Endothelial cell of umbilical vein (primary cell): ENCODE data around the gene NRARP. TPM values are rescaled to one million over a fixed set of nuclear protein-coding genes. Genes with fewer than 3 reads are reported as not detected.

Experiments
- BruUV-seq: library from RNA; stranded (reverse); fragments of 400-500 nt; replicated peaks from 2 replicates; lab custom pipeline; 2021; lab: Mats Ljungman, UMichigan
- CTCF ChIA-PET: fragments of 300-600, 350-600 bp; sonication (Branson Sonifier 250); formaldehyde crosslinking; loops from one replicate; lab custom pipeline; 2021; ENCODE audit warnings: antibody characterized with exemption, inconsistent platforms; lab: Charles Lee
- POLR2A ChIA-PET: fragments of 300-600, 350-600 bp; sonication (Branson Sonifier 250); formaldehyde crosslinking; loops from one replicate; lab custom pipeline; 2021; ENCODE audit warnings: antibody characterized with exemption, inconsistent platforms; lab: Charles Lee
- DNase-seq: peaks from one replicate; pipeline ENCODE4 v3.0.0-alpha.2; 2011; ENCODE audit warnings: low read depth, low spot score
- FAIRE-seq: peaks from 2 replicates; lab custom pipeline; 2011; peaks lifted over from hg19 to GRCh38; lab: Jason Lieb, UNC
- H2AFZ ChIP-seq: 2 replicates; pipeline ENCODE4 v1.6.0; 2012; ENCODE audit warnings: low read depth, low read length, control low read depth, inconsistent platforms
- H3K27ac ChIP-seq: 2 replicates; pipeline ENCODE4 v1.5.1; 2011; ENCODE audit warnings: low read depth, mild to moderate bottlenecking, control low read depth, low read length, moderate library complexity; ENCODE audit not compliant: insufficient read depth
- H3K27me3 ChIP-seq, 2 experiments: 2 replicates each; pipeline versions ENCODE4 v1.6.0 to v1.6.1; 2011; ENCODE audit warnings: low read length in 2 of 2, mixed read lengths in 1 of 2; ENCODE audit not compliant: control insufficient read depth in 2 of 2, insufficient read depth in 2 of 2
- H3K36me3 ChIP-seq, 2 experiments: 2 replicates in 1 of 2; 3 replicates in 1 of 2; pipeline ENCODE4 v1.5.1; 2011; ENCODE audit warnings: low read length in 2 of 2, mild to moderate bottlenecking in 1 of 2, moderate library complexity in 1 of 2; ENCODE audit not compliant: control insufficient read depth in 2 of 2, insufficient read depth in 2 of 2; ENCODE audit errors: extremely low read depth in 1 of 2
- H3K4me1 ChIP-seq: 3 replicates; pipeline ENCODE4 v1.5.1; 2011; ENCODE audit warnings: mild to moderate bottlenecking, low read length; ENCODE audit not compliant: control insufficient read depth, insufficient read depth; ENCODE audit errors: extremely low read depth
- H3K4me2 ChIP-seq: 2 replicates; pipeline ENCODE4 v1.6.1; 2011; ENCODE audit warnings: low read length, control low read depth, mixed read lengths; ENCODE audit not compliant: insufficient read depth
- H3K4me3 ChIP-seq, 3 experiments: fragments of 200-600 bp in 1 of 3; sonication (generic), shearing (Covaris generic) in 1 of 3; replicated peaks in 1 of 3; 2 replicates each; pipeline ENCODE4 v1.5.1; 2011 to 2016; ENCODE audit warnings: control low read depth in 3 of 3, low read length in 3 of 3, mild to moderate bottlenecking in 2 of 3, inconsistent platforms in 1 of 3, low read depth in 1 of 3, moderate library complexity in 1 of 3; ENCODE audit not compliant: insufficient read depth in 1 of 3
- H3K79me2 ChIP-seq: 2 replicates; pipeline ENCODE4 v1.6.0; 2012; ENCODE audit warnings: low read length, inconsistent platforms; ENCODE audit not compliant: control insufficient read depth, insufficient read depth
- H3K9ac ChIP-seq: replicated peaks from 2 replicates; pipeline ENCODE3; 2011; ENCODE audit warnings: low read length, control low read depth; ENCODE audit not compliant: insufficient read depth; ENCODE audit errors: extremely low read depth
- H3K9me1 ChIP-seq: replicated peaks from 3 replicates; pipeline ENCODE4 v1.6.0; 2011; ENCODE audit warnings: mild to moderate bottlenecking, low read length; ENCODE audit not compliant: control insufficient read depth, insufficient read depth; ENCODE audit errors: extremely low read depth
- H3K9me3 ChIP-seq: replicated peaks from 2 replicates; pipeline ENCODE4 v1.5.1; 2012; ENCODE audit warnings: low read length, inconsistent platforms; ENCODE audit not compliant: control insufficient read depth, insufficient read depth
- H4K20me1 ChIP-seq: replicated peaks from 2 replicates; pipeline ENCODE3; 2011; ENCODE audit warnings: mild to moderate bottlenecking, low read length; ENCODE audit not compliant: control insufficient read depth, insufficient read depth; ENCODE audit errors: extremely low read depth
- CTCF ChIP-seq, 2 donors: IDR thresholded peaks; 1 replicate in 1 of 2; 2 replicates in 1 of 2; pipeline ENCODE4 v1.5.1; 2011; ENCODE audit warnings: low read length in 2 of 2, mild to moderate bottlenecking in 2 of 2, moderate library complexity in 2 of 2, control low read depth in 1 of 2, inconsistent platforms in 1 of 2, low read depth in 1 of 2; ENCODE audit not compliant: insufficient read depth in 1 of 2; ENCODE audit errors: extremely low read depth in 1 of 2
- EZH2 ChIP-seq: IDR thresholded peaks from 2 replicates; pipeline ENCODE4 v1.6.1; 2012; ENCODE audit warnings: borderline replicate concordance, low read depth, mild to moderate bottlenecking, moderate library complexity, low read length, inconsistent platforms; ENCODE audit not compliant: severe bottlenecking
- FOS ChIP-seq: IDR thresholded peaks from 2 replicates; pipeline ENCODE4 v1.6.1; 2011; ENCODE audit warnings: mild to moderate bottlenecking, low read length, moderate library complexity, borderline replicate concordance; ENCODE audit not compliant: insufficient read depth
- GATA2 ChIP-seq: IDR thresholded peaks from 2 replicates; pipeline ENCODE4 v1.7.0; 2011; ENCODE audit warnings: low read depth, mild to moderate bottlenecking, moderate library complexity, mixed read lengths, low read length; ENCODE audit not compliant: insufficient read length, insufficient read depth
- JUN ChIP-seq: IDR thresholded peaks from 2 replicates; pipeline ENCODE4 v1.6.1; 2011; ENCODE audit warnings: borderline replicate concordance, low read depth; ENCODE audit not compliant: insufficient read length, insufficient read depth
- MYC ChIP-seq: IDR thresholded peaks from one replicate; pipeline ENCODE4 v1.6.1; 2011; ENCODE audit warnings: mild to moderate bottlenecking, low read depth, low read length
- POLR2AphosphoS5 ChIP-seq: IDR thresholded peaks from 2 replicates; pipeline ENCODE4 v1.6.1; 2012; ENCODE audit warnings: low read depth, mild to moderate bottlenecking, control low read depth, low read length, moderate library complexity; ENCODE audit not compliant: insufficient read depth
- dilution Hi-C: fragments of 300-500 bp; cut with MboI; formaldehyde crosslinking; loops from one replicate; pipeline ENCODE4 v1.15.0; 2019; ENCODE audit warnings: low sequenced_read_pairs; ENCODE audit not compliant: extremely low pct_ligation_motif_present
- intact Hi-C: fragments of 100-400 bp; cut with micrococcal nuclease; formaldehyde crosslinking; loops from one replicate; pipeline ENCODE4 v1.10.0; 2022
- polyA plus RNA-seq, 4 experiments: library from polyadenylated mRNA; depleted of rRNA in 3 of 4; stranded (reverse) in 3 of 4; unstranded in 1 of 4; fragments of >200 nt; gene quantifications; 2 replicates each; pipeline versions ENCODE4 v1.2.1 to v1.2.3, GENCODE V29; 2011 to 2012; ENCODE audit warnings: missing spikeins in 1 of 4
- total RNA-seq: library from RNA; stranded (reverse); gene quantifications from 2 replicates; pipeline ENCODE4 v1.2.3, GENCODE V29; 2021
- TF ChIP-seq, protein P1 (sequence below): IDR thresholded peaks from 2 replicates; pipeline ENCODE4 v1.6.1; 2011; ENCODE audit not compliant: insufficient read depth, insufficient read length

The NRARP gene
- total and polyA plus RNA-seq, 2 donors (not counting 3 experiments of a cell fraction or from before 2014, with no cell fraction given): 50.0 to 72.9 TPM

DNA sequence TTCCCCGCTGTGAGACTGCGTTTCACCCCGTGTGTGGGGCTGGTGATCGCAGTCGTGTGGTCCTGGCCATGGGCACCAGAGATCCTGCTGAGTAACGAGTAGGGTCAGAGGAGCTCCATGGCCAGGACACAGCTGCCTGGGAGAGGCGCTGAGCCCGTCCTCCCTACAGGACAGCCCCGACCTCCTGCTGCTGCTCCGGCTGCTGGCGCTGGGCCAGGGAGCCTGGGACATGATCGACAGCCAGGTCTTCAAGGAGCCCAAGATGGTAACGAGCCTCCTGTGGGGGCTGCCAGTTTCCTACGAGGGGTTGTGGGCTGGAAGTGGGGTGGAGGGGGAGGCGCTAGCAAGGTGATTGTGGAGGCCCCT lies 35.9 kb downstream of the NRARP start:
- H3K36me3 ChIP-seq: peaks cover 0 to 32% of the 10 kb centered on the region in 2 experiments
- no peaks in the 10 kb centered on the region for H3K79me2 ChIP-seq
- H3K4me2 ChIP-seq: no peak overlapping the region
- no peaks in the 10 kb centered on the region for H3K27me3 ChIP-seq
- no peak overlapping the region for H2AFZ ChIP-seq
- no peak overlapping the region for H3K27ac ChIP-seq
- dilution Hi-C loops: no loop called here
- no peaks in the 10 kb centered on the region for H4K20me1 ChIP-seq
- no peaks in the 10 kb centered on the region for H3K9me1 ChIP-seq
- ChIA-PET POLR2A (no interaction called here), CTCF (no interaction called here)
- BruUV-seq: no TSS peak
- TF ChIP-seq POLR2AphosphoS5: no peak
- no peak for TF ChIP-seq EZH2
- TF ChIP-seq, protein P1, sequence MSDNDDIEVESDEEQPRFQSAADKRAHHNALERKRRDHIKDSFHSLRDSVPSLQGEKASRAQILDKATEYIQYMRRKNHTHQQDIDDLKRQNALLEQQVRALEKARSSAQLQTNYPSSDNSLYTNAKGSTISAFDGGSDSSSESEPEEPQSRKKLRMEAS: no peak
- TF ChIP-seq GATA2: no peak
- TF ChIP-seq CTCF (IDR thresholded peaks at IDR 0.05; ENCODE audit: extremely low read depth in 1 of 2, insufficient read depth in 1 of 2, low read depth in 1 of 2, low read length in 2 of 2): no peak
- no peak for TF ChIP-seq MYC
- TF ChIP-seq FOS: no peak
- TF ChIP-seq JUN: no peak
- H3K9me3 ChIP-seq: no peaks in the 10 kb centered on the region
- H3K4me1 ChIP-seq: peaks cover 22% of the 10 kb centered on the region
- H3K4me3 ChIP-seq: no peak overlapping the region
- no peak overlapping the region for H3K9ac ChIP-seq
- DNase-seq (no peak), FAIRE-seq (no peak)
- intact Hi-C loops: no loop called here
